Ovary (tissue), 10 donors: ENCODE data around the gene OTUD6A. TPM values are rescaled to one million over a fixed set of nuclear protein-coding genes. Genes with fewer than 3 reads are reported as not detected.

Source experiments
- DNase-seq, 5 donors: peaks; one replicate each; pipeline ENCODE4 v3.0.0-alpha.2; 2019 to 2020
- H3K27ac ChIP-seq, 2 donors: fragments of 200-600 bp; one replicate each; pipeline versions ENCODE4 v1.5.1 to v1.8.0; 2019 to 2022
- H3K27me3 ChIP-seq: fragments of 200-600 bp; one replicate; pipeline ENCODE4 v1.8.0; 2022
- H3K36me3 ChIP-seq: fragments of 200-600 bp; sonication (generic); one replicate; pipeline ENCODE4 v1.5.1; 2019
- H3K4me1 ChIP-seq: one replicate; pipeline ENCODE4 v1.8.1; 2013; ENCODE audit warnings: mild to moderate bottlenecking, moderate library complexity; ENCODE audit not compliant: insufficient read depth
- H3K4me3 ChIP-seq: fragments of 200-600 bp; sonication (generic); one replicate; pipeline ENCODE4 v1.5.1; 2017
- H3K9me3 ChIP-seq, 2 donors: fragments of 200-600 bp in 1 of 2; sonication (generic) in 1 of 2; one replicate each; pipeline versions ENCODE4 v1.5.1 to v1.8.1; 2013 to 2019; ENCODE audit warnings: mild to moderate bottlenecking in 1 of 2, moderate library complexity in 1 of 2
- EP300 ChIP-seq: sonication (generic); formaldehyde crosslinking; IDR thresholded peaks from one replicate; pipeline ENCODE4 v1.6.1; 2017; ENCODE audit warnings: antibody characterized with exemption
- POLR2A ChIP-seq: fragments of 450-650 bp; IDR thresholded peaks from one replicate; pipeline ENCODE4 v1.6.1; 2017; ENCODE audit warnings: antibody characterized with exemption, mild to moderate bottlenecking, moderate library complexity
- WGBS, 3 donors: extraction: QIAGEN DNeasy Blood & Tissue Kit in 1 of 3; methylation state at CpG; one replicate each; pipeline versions ENCODE4 v1.1.5 to v1.1.7; 2013 to 2017; 5-methylcytosine and 5-hydroxymethylcytosine counted together
- intact Hi-C, 4 donors: fragments of 100-400 bp; cut with DNase I; formaldehyde crosslinking; loops; one replicate each; pipeline versions ENCODE4 v1.11.0 to v1.15.1; 2022 to 2023
- long read RNA-seq, 3 donors: library from polyadenylated mRNA in 2 of 3; unstranded in 2 of 3; transcript quantifications; one replicate each; pipeline ENCODE4 v2.0.0 and lab custom pipeline, GENCODE V29; 2021 to 2026
- polyA plus RNA-seq, 2 donors: library from polyadenylated mRNA; stranded (reverse); fragments of 200-250 nt in 1 of 2; fragments of 350-450 nt in 1 of 2; fragmentation: Illumina TruSeq in 1 of 2; extraction: RNeasy Lipid Tissue Mini Kit (QIAGEN cat#74804) in 1 of 2; gene quantifications; one replicate each; pipeline ENCODE4 v1.2.3, GENCODE V29; 2013 to 2014
- total RNA-seq, 7 donors: library from RNA; depleted of rRNA in 2 of 7; stranded (reverse); fragments of >200 nt in 2 of 7; fragmentation: NEBNext Ultra II Directional in 3 of 7; extraction: Animal tissue kit (Norgen Biotek cat#: 25700) in 3 of 7; gene quantifications; one replicate each; pipeline versions ENCODE4 v1.1.0 to v1.2.4, GENCODE V29; 2016 to 2023
- TF ChIP-seq, protein P1 (sequence below), 3 donors: fragments of 450-650 bp in 2 of 3; fragments of 200-600 bp in 1 of 3; IDR thresholded peaks; one replicate each; pipeline versions ENCODE4 v1.5.1 to v1.8.0; 2016 to 2022; ENCODE audit warnings: antibody characterized with exemption in 3 of 3, mild to moderate bottlenecking in 1 of 3
- donor health status: DM: no; HTN: no; CAD: no; lungs with moderate emphysema.
- donor health status: DM: no; HTN: no; CAD: no.
- donor health status: Bipolar disorder and iron deficiency.
- donor health status: DM: yes; HTN: yes; CAD: no.
- donor health status: DM: no; HTN: no; CAD: no.
- donor health status: DM: yes; HTN: yes; CAD: no.

The OTUD6A gene, protein sequence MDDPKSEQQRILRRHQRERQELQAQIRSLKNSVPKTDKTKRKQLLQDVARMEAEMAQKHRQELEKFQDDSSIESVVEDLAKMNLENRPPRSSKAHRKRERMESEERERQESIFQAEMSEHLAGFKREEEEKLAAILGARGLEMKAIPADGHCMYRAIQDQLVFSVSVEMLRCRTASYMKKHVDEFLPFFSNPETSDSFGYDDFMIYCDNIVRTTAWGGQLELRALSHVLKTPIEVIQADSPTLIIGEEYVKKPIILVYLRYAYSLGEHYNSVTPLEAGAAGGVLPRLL
- total RNA-seq (not detected), polyA plus RNA-seq (not detected)
- long read RNA-seq, donor 1 = 0 reads
- long read RNA-seq, donor 2, transcript OTUD6A-201 (1 exons, 1,689 nt) = major isoform, 21 of 21 reads
- long read RNA-seq, donor 2, partial matches to known transcripts = 0 of 21 reads
- long read RNA-seq, donor 2, other reads (novel, unspliced or antisense) = 0 of 21 reads
- long read RNA-seq, donor 3 = 0 reads

DNA sequence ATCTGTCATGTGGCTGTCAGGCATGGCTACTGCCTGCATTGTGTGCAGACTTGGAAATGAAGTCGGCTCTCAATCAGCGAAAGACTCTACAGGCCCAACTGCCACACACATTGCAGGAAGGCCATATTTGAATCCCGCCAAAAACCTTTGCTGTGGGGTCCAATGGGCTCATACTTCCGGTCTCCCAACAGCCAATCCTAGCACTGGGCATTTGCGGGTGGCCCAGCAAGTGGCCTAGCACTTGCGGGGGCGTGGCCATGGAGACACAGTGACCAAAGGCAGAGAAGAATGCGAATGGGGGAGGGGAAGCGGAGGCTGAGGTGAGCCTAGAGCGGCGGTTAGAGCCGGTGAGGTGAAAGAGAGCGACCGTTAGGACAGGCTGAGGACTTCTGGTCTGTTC, at the start of gene OTUD6A:
Gene OTUD6A (plus strand): TSS at position 382 of the 400 bp plus-strand sequence. CDS start 68 bp downstream, outside the sequence.
- TF ChIP-seq, protein P1, sequence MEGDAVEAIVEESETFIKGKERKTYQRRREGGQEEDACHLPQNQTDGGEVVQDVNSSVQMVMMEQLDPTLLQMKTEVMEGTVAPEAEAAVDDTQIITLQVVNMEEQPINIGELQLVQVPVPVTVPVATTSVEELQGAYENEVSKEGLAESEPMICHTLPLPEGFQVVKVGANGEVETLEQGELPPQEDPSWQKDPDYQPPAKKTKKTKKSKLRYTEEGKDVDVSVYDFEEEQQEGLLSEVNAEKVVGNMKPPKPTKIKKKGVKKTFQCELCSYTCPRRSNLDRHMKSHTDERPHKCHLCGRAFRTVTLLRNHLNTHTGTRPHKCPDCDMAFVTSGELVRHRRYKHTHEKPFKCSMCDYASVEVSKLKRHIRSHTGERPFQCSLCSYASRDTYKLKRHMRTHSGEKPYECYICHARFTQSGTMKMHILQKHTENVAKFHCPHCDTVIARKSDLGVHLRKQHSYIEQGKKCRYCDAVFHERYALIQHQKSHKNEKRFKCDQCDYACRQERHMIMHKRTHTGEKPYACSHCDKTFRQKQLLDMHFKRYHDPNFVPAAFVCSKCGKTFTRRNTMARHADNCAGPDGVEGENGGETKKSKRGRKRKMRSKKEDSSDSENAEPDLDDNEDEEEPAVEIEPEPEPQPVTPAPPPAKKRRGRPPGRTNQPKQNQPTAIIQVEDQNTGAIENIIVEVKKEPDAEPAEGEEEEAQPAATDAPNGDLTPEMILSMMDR (IDR thresholded peaks at IDR 0.05) = no peak
- TF ChIP-seq POLR2A (no peak), EP300 (no peak)
- peaks cover 3% of the 10 kb centered on the region for H3K27me3 ChIP-seq
- H3K36me3 ChIP-seq = no peaks in the 10 kb centered on the region
- intact Hi-C loops = no loop called here
- no peak for DNase-seq
- H3K27ac ChIP-seq = no peak within 1 kb of the TSS
- H3K4me1 ChIP-seq = no peaks in the 10 kb centered on the region
- no peak within 1 kb of the TSS for H3K4me3 ChIP-seq
- H3K9me3 ChIP-seq = no peaks in the 10 kb centered on the region
- 86 to 92% (median 91%) methylated on average over 14 of the region's 14 CpGs for WGBS, 3 donors

DNA sequence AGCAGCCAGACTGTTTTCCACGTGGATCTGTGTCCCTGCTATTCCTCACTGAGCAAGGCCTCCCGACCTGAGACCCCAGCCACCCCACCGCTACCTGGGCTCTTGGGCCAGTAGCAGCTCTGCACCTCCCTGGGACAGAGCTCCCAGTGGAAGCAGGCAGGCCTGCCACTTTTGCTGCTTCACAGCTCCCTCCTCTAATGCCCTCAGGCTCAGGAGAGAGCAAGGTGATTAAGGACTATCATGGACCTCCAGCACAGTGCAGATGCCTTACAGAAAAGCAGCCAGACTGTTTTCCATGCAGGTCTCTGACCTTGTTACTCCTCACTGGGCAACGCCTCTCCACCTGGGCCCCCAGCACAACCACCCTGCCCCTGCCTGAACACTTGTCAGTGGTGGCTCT, 49.5 kb upstream of the OTUD6A start:
- intact Hi-C loops = no loop called here
- WGBS, 3 donors = 44 to 55% (median 52%) methylated on average over 2 to 4 of the region's 4 CpGs
- Histone ChIP-seq H3K4me3 (no peak overlapping the region), H3K36me3 (no peaks in the 10 kb centered on the region), H3K27ac (no peak overlapping the region), H3K27me3 (no peaks in the 10 kb centered on the region), H3K9me3 (no peaks in the 10 kb centered on the region), H3K4me1 (no peaks in the 10 kb centered on the region)
- no peak for TF ChIP-seq EP300
- no peak for TF ChIP-seq POLR2A
- TF ChIP-seq, protein P1 (IDR thresholded peaks at IDR 0.05) = no peak
- DNase-seq = no peak

DNA sequence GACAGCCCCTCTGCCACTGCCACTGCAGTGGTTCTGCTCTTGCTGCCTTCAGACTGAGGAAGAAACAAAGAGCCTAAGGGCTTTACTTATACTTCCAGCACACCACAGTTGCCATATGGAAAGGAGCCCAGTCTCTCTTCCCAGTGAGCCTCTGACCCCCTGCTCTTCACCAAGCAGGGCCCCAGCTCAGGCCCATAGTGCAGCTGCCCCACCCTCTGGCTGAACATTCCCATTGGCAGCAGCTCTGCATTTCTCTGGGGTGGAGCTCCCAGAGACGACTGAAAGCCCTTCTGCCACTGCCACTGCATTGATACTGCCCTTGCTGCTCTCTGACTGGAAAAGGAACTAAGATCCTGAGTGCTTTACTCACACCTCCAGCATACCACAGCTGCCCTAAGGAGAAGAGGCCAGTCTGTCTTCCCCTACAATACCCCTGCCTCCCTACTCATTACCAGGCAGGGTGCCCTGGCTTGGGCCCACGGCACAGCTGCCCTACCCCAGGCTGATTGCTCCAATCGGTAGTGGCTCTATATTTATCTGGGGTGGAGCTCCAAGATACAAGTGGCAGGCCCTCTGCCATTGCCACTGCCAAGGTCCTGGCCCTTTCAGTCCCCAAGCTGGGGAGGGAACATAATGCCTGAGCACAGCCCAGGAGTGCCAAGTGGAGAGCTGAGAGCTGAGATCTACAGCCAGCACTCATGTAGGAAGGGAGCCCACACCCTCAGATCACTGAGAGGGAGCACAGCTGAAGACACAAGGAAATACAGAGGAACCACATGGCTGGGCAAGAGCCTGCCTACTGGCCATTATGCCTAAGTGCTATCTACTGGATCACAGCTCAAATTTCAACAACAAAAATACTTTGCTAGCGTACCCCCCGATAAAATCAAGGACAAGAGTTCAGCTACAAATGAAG, 48.5 kb upstream of the OTUD6A start:
- Histone ChIP-seq H3K36me3 (no peaks in the 10 kb centered on the region), H3K4me3 (no peak overlapping the region), H3K27ac (no peak overlapping the region), H3K9me3 (no peaks in the 10 kb centered on the region), H3K27me3 (no peaks in the 10 kb centered on the region), H3K4me1 (no peaks in the 10 kb centered on the region)
- intact Hi-C loops = no loop called here
- TF ChIP-seq EP300 (no peak), POLR2A (no peak)
- TF ChIP-seq, protein P1 (IDR thresholded peaks at IDR 0.05) = no peak
- 32 to 45% (median 38%) methylated on average over 5 of the region's 5 CpGs for WGBS, 3 donors
- DNase-seq = no peak

GRCh38 chrX:70016513-70016912, 45.7 kb upstream of the OTUD6A start:
- Histone ChIP-seq H3K27me3 (no peaks in the 10 kb centered on the region), H3K4me3 (no peak overlapping the region), H3K36me3 (no peaks in the 10 kb centered on the region), H3K27ac (no peak overlapping the region), H3K4me1 (no peaks in the 10 kb centered on the region), H3K9me3 (no peaks in the 10 kb centered on the region)
- no peak for DNase-seq
- TF ChIP-seq POLR2A = no peak
- TF ChIP-seq, protein P1 (IDR thresholded peaks at IDR 0.05) = no peak
- TF ChIP-seq EP300 = no peak
- WGBS, 3 donors = 85 to 96% (median 91%) methylated on average over 2 of the region's 2 CpGs
- intact Hi-C loops = no loop called here
